ENCODE data around the gene MYBL2.

MYBL2 gene

GRCh38 chr20:43715044-43715443 lies 48.1 kb downstream of the MYBL2 start:
- H3K36me3 ChIP-seq: peaks cover 0 to 97% (median 87%) of the 10 kb centered on the region in 11 experiments; a peak in 21 of 22 replicates

DNA sequence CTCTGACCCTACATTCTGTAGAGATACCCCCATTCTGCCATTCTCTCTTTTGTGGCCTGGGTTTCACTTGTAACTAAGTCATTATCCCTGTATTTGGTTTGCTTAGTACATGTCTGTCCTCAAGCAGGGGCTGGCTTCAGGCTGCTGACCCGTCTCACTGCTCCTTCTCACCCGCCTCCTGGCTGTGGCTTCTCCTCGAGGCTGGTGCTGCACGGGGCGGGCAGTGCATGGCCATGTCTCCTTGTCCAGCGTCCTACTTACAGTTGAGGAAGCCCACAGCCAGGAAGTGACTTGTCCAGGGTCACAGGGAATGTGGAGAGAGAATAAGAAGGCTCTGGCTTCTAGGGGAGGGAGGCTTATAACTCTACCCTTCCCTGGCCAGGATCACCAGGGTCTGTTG lies 48.6 kb downstream of the MYBL2 start:
- TF ChIP-seq Cebpa-rat (IDR thresholded peaks at IDR 0.05): no peak

More at GRCh38 chr20:43715044-43715443, 48.1 kb downstream of the MYBL2 start:
- Histone ChIP-seq H4K20me1 (peaks cover 0 to 24% (median 0%) of the 10 kb centered on the region in 11 experiments; a peak in 6 of 22 replicates), H3K9ac (no peak overlapping the region), H3K9me3 (replicated peaks in 1 of 11) (peaks cover 0 to 6% (median 0%) of the 10 kb centered on the region in 11 experiments; a peak in 6 of 22 replicates), H3K27ac (no peak overlapping the region), H3K4me1 (peaks cover 0 to 32% (median 16%) of the 10 kb centered on the region in 10 experiments; a peak in 13 of 20 replicates), H3K4me3 (no peak overlapping the region), H3K4me2 (no peak overlapping the region), H3K27me3 (no peaks in the 10 kb centered on the region)
- TF ChIP-seq Cebpa-rat (IDR thresholded peaks at IDR 0.05): no peak

DNA sequence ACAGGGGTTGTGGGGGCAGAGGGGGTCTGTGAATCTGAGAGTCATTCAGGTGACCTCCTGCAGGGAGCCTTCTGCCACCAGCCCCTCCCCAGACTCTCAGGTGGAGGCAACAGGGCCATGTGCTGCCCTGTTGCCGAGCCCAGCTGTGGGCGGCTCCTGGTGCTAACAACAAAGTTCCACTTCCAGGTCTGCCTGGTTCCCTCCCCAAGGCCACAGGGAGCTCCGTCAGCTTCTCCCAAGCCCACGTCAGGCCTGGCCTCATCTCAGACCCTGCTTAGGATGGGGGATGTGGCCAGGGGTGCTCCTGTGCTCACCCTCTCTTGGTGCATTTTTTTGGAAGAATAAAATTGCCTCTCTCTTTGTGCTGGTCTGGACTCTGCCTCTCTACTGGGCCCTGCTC lies 49.2 kb downstream of the MYBL2 start:
- no peak overlapping the region for H3K4me3 ChIP-seq
- H3K9ac ChIP-seq: no peak overlapping the region
- no peak overlapping the region for H3K27ac ChIP-seq
- peaks cover under 1 to 32% (median 20%) of the 10 kb centered on the region in 10 experiments; a peak in 18 of 20 replicates for H3K4me1 ChIP-seq
- H3K4me2 ChIP-seq: no peak overlapping the region
- peaks cover 0 to 18% (median 0%) of the 10 kb centered on the region in 11 experiments; a peak in 7 of 22 replicates for H4K20me1 ChIP-seq
- H3K36me3 ChIP-seq: peaks cover 0 to 86% (median 76%) of the 10 kb centered on the region in 11 experiments; a peak in 20 of 22 replicates
- H3K27me3 ChIP-seq: no peaks in the 10 kb centered on the region
- TF ChIP-seq Cebpa-rat (IDR thresholded peaks at IDR 0.05): no peak
- peaks cover 0 to 10% (median 0%) of the 10 kb centered on the region in 11 experiments; a peak in 6 of 22 replicates for H3K9me3 ChIP-seq (replicated peaks in 1 of 11)

More for the DNA sequence above, 48.6 kb downstream of the MYBL2 start:
- Histone ChIP-seq H3K4me1 (peaks cover 0 to 32% (median 17%) of the 10 kb centered on the region in 10 experiments; a peak in 13 of 20 replicates), H3K9me3 (replicated peaks in 1 of 11) (peaks cover 0 to 10% (median 0%) of the 10 kb centered on the region in 11 experiments; a peak in 6 of 22 replicates), H3K36me3 (peaks cover 0 to 93% (median 82%) of the 10 kb centered on the region in 11 experiments; a peak in 20 of 22 replicates), H3K27ac (no peak overlapping the region), H3K4me3 (no peak overlapping the region), H3K4me2 (no peak overlapping the region), H3K9ac (no peak overlapping the region), H4K20me1 (peaks cover 0 to 20% (median 0%) of the 10 kb centered on the region in 11 experiments; a peak in 6 of 22 replicates), H3K27me3 (no peaks in the 10 kb centered on the region)

- Histone ChIP-seq H3K4me2 (no peak overlapping the region), H3K4me1 (peaks cover 9 to 38% (median 28%) of the 10 kb centered on the region in 10 experiments; a peak in 18 of 20 replicates), H3K27me3 (no peaks in the 10 kb centered on the region), H3K36me3 (peaks cover 0 to 78% (median 67%) of the 10 kb centered on the region in 11 experiments; a peak in 20 of 22 replicates), H3K9me3 (replicated peaks in 1 of 11) (peaks cover 0 to 10% (median 0%) of the 10 kb centered on the region in 11 experiments; a peak in 6 of 22 replicates), H3K9ac (no peak overlapping the region), H3K27ac (no peak overlapping the region), H4K20me1 (peaks cover 0 to 21% (median 0%) of the 10 kb centered on the region in 11 experiments; a peak in 9 of 22 replicates), H3K4me3 (no peak overlapping the region)
- TF ChIP-seq Cebpa-rat (IDR thresholded peaks at IDR 0.05): no peak
Observed at GRCh38 chr20:43716757-43717615, 50.1 kb downstream of the MYBL2 start.

DNA sequence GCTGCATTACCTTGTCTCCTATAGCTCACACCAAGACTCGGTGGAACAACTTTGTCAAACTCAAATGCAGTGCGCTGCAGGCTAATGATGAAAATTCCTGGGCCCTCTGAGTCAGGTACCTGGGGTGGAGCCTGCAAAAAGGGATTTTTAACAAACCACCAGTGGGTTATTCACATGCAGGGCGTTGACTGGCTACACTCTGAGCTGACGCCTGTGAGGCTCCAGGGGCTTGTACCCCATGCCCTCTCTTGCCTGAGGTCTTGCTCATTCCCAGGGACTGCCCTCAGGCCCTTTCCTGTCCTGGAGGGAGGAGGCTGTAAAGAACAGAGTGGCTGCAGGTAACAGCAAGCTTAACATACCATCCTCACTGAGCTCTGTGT lies 50.7 kb downstream of the MYBL2 start:
- H3K27me3 ChIP-seq: no peaks in the 10 kb centered on the region; a peak in 1 of 22 replicates
- no peak overlapping the region for H3K9ac ChIP-seq
- H3K4me2 ChIP-seq: no peak overlapping the region
- H4K20me1 ChIP-seq: peaks cover 0 to 15% (median 0%) of the 10 kb centered on the region in 11 experiments; a peak in 9 of 22 replicates
- H3K27ac ChIP-seq: no peak overlapping the region
- H3K4me3 ChIP-seq: no peak overlapping the region
- peaks cover 9 to 43% (median 33%) of the 10 kb centered on the region in 10 experiments; a peak in 18 of 20 replicates for H3K4me1 ChIP-seq
- peaks cover 0 to 10% (median 0%) of the 10 kb centered on the region in 11 experiments; a peak in 6 of 22 replicates for H3K9me3 ChIP-seq (replicated peaks in 1 of 11)
- TF ChIP-seq Cebpa-rat (IDR thresholded peaks at IDR 0.05): no peak
- peaks cover 0 to 72% (median 61%) of the 10 kb centered on the region in 11 experiments; a peak in 20 of 22 replicates for H3K36me3 ChIP-seq

DNA sequence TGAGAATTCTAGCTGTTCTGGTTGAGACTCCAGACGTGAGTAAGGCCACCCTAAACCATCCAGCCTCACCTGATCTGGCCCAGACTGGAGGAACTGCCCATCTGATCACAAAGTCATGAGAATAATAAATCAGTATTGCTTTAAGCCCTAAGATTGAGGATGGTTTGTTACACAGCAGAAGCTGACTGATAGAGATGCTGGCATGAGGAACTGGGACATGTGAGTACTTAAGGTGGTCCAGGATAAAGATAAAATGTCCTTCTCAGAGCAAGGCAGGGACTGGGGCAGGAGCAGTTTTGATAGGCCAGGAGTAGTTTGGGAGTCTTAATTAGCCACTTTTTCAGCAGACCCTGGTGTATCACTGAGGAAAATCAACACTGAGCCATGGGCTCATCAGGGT lies 53.1 kb downstream of the MYBL2 start:
- Histone ChIP-seq H3K27ac (no peak overlapping the region), H3K36me3 (peaks cover 0 to 48% (median 38%) of the 10 kb centered on the region in 11 experiments; a peak in 20 of 22 replicates), H3K4me3 (no peak overlapping the region), H3K4me2 (peak overlapping the region in 7 of 11 experiments; percentile 70 to 87 (median 76); a peak in 9 of 22 replicates), H3K9ac (no peak overlapping the region), H3K4me1 (peaks cover 19 to 62% (median 56%) of the 10 kb centered on the region in 10 experiments), H4K20me1 (peaks cover 0 to 15% (median 0%) of the 10 kb centered on the region in 11 experiments; a peak in 7 of 22 replicates), H3K9me3 (replicated peaks in 1 of 11) (peaks cover 0 to 10% (median 0%) of the 10 kb centered on the region in 11 experiments; a peak in 6 of 22 replicates), H3K27me3 (no peaks in the 10 kb centered on the region; a peak in 1 of 22 replicates)
- TF ChIP-seq Cebpa-rat (IDR thresholded peaks at IDR 0.05): no peak

DNA sequence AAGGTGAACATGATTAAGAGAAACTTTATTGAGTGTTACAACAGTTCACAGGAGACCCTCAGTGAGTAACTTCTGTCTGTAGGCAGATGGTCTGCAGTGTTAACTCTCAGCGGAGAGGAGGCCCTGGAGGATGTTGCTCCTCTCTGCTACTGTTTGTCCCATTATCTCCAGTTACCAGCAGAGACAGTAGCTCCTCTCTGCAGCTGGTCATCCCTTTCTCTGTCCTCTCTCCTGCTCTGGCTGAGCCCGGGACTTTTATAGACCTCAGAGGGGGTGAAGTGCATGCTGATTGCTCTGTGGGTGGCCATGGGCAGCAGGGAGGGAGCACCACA lies 54.1 kb downstream of the MYBL2 start:
- Histone ChIP-seq H3K4me3 (no peak overlapping the region), H3K27me3 (no peaks in the 10 kb centered on the region; a peak in 1 of 22 replicates), H3K4me2 (peak overlapping the region in 9 of 11 experiments; percentile 47 to 87 (median 76); a peak in 19 of 22 replicates), H3K9ac (peak overlapping the region in 6 of 11 experiments; percentile 2 to 53 (median 14); a peak in 4 of 22 replicates), H3K27ac (peak overlapping the region in 4 of 11 experiments; percentile 24 to 49 (median 47); a peak in 6 of 22 replicates), H3K9me3 (replicated peaks in 1 of 11) (peaks cover 0 to 10% (median 0%) of the 10 kb centered on the region in 11 experiments; a peak in 6 of 22 replicates), H3K4me1 (peaks cover 19 to 73% (median 61%) of the 10 kb centered on the region in 10 experiments), H4K20me1 (peaks cover 0 to 12% (median 0%) of the 10 kb centered on the region in 11 experiments; a peak in 5 of 22 replicates), H3K36me3 (peaks cover 0 to 37% (median 27%) of the 10 kb centered on the region in 11 experiments; a peak in 18 of 22 replicates)
- TF ChIP-seq Cebpa-rat (IDR thresholded peaks at IDR 0.05): no peak

GRCh38 chr20:43721429-43722152 lies 54.7 kb downstream of the MYBL2 start:
- H3K4me1 ChIP-seq: peaks cover 19 to 74% (median 61%) of the 10 kb centered on the region in 10 experiments
- peaks cover 0 to 32% (median 23%) of the 10 kb centered on the region in 11 experiments; a peak in 18 of 22 replicates for H3K36me3 ChIP-seq
- H3K9ac ChIP-seq: peak overlapping the region in 6 of 11 experiments; percentile 2 to 53 (median 14); a peak in 4 of 22 replicates
- no peaks in the 10 kb centered on the region; a peak in 1 of 22 replicates for H3K27me3 ChIP-seq
- no peak overlapping the region for H3K4me3 ChIP-seq
- no peak for TF ChIP-seq Cebpa-rat (IDR thresholded peaks at IDR 0.05)
- peak overlapping the region in 4 of 11 experiments; percentile 24 to 49 (median 47); a peak in 6 of 22 replicates for H3K27ac ChIP-seq
- H4K20me1 ChIP-seq: peaks cover 0 to 10% (median 0%) of the 10 kb centered on the region in 11 experiments; a peak in 4 of 22 replicates
- H3K4me2 ChIP-seq: peak overlapping the region; percentile 17 to 87 (median 74); a peak in 21 of 22 replicates
- peaks cover 0 to 10% (median 0%) of the 10 kb centered on the region in 11 experiments; a peak in 6 of 22 replicates for H3K9me3 ChIP-seq (replicated peaks in 1 of 11)

Measured in BLaER1 treated with 17β-estradiol and CSF1 and Interleukin-3, amounts not matched to agents 10 nM and 100 nM (cell line).